ENCODE results near the gene ANXA3.

The ANXA3 gene

GRCh38 chr4:78611215-78611558 is 59.6 kb downstream of the ANXA3 start:
- no peak for DNase-seq (ENCODE audit: low read depth)

- no peak for DNase-seq (ENCODE audit: low read depth)
These were observed 61.0 kb downstream of the ANXA3 start for GRCh38 chr4:78612398-78613178.

GRCh38 chr4:78613522-78614321 is 62.2 kb downstream of the ANXA3 start:
- DNase-seq (ENCODE audit: low read depth) = no peak

GRCh38 chr4:78616046-78616498 is 64.5 kb downstream of the ANXA3 start:
- no peak for DNase-seq (ENCODE audit: low read depth)

GRCh38 chr4:78618436-78618835 is 66.9 kb downstream of the ANXA3 start:
- no peak for DNase-seq (ENCODE audit: low read depth)

GRCh38 chr4:78621395-78621794 is 69.8 kb downstream of the ANXA3 start:
- DNase-seq (ENCODE audit: low read depth) = no peak

- no peak for DNase-seq (ENCODE audit: low read depth)
These were observed 70.8 kb downstream of the ANXA3 start for GRCh38 chr4:78622253-78622979.

GRCh38 chr4:78624048-78624447 is 72.5 kb downstream of the ANXA3 start:
- DNase-seq (ENCODE audit: low read depth) = no peak

GRCh38 chr4:78625073-78625472 is 73.5 kb downstream of the ANXA3 start:
- no peak for DNase-seq (ENCODE audit: low read depth)

- DNase-seq (ENCODE audit: low read depth) = no peak
These were observed 75.7 kb downstream of the ANXA3 start for GRCh38 chr4:78627046-78627965.

- DNase-seq (ENCODE audit: low read depth) = no peak
These were observed 76.6 kb downstream of the ANXA3 start for GRCh38 chr4:78627966-78628678.

GRCh38 chr4:78629991-78630541 is 78.5 kb downstream of the ANXA3 start:
- DNase-seq (ENCODE audit: low read depth) = no peak

- DNase-seq (ENCODE audit: low read depth) = no peak
These were observed 79.0 kb downstream of the ANXA3 start for GRCh38 chr4:78630615-78631014.

GRCh38 chr4:78634011-78634664 is 82.6 kb downstream of the ANXA3 start:
- no peak for DNase-seq (ENCODE audit: low read depth)

- no peak for DNase-seq (ENCODE audit: low read depth)
These were observed 87.0 kb downstream of the ANXA3 start for GRCh38 chr4:78638337-78639172.

- DNase-seq (ENCODE audit: low read depth) = no peak
These were observed 89.1 kb downstream of the ANXA3 start for GRCh38 chr4:78640714-78641113.

GRCh38 chr4:78642934-78643333 is 91.4 kb downstream of the ANXA3 start:
- DNase-seq (ENCODE audit: low read depth) = no peak

GRCh38 chr4:78644063-78644691 is 92.6 kb downstream of the ANXA3 start:
- DNase-seq (ENCODE audit: low read depth) = no peak

Measured in T-helper 22 cell (primary cell).